Pulmonary artery endothelial cell (primary cell): ENCODE measurements around the gene HDGF. TPM values are rescaled to one million over a fixed set of nuclear protein-coding genes. Genes with fewer than 3 reads are reported as not detected.
"Not testable (repeated sequence)": the region's sequence is repeated elsewhere in the genome, so short reads cannot be mapped to it uniquely, and the experiment has no call there.

ENCODE experiments used
- DNase-seq: peaks from one replicate; pipeline ENCODE4 v3.0.0-alpha.2; 2011; ENCODE audit warnings: low read depth, low spot score
- total RNA-seq: library from RNA; depleted of rRNA; stranded (reverse); fragments of >200 nt; gene quantifications from 2 replicates; pipeline ENCODE4 v1.2.3, GENCODE V29; 2014

HDGF gene
- total RNA-seq, 1 donor from 2014 or later, result 206 TPM

- DNase-seq, result peak; percentile 100
Measured at GRCh38 chr1:156767101-156767878, 15.8 kb upstream of the HDGF start, which contains the start of gene PRCC. Gene PRCC (plus strand): TSS chr1:156767535. CDS start chr1:156767772, 237 bp downstream.

- DNase-seq, result no peak
Measured at GRCh38 chr1:156766298-156767100, 15.0 kb upstream of the HDGF start.

DNA sequence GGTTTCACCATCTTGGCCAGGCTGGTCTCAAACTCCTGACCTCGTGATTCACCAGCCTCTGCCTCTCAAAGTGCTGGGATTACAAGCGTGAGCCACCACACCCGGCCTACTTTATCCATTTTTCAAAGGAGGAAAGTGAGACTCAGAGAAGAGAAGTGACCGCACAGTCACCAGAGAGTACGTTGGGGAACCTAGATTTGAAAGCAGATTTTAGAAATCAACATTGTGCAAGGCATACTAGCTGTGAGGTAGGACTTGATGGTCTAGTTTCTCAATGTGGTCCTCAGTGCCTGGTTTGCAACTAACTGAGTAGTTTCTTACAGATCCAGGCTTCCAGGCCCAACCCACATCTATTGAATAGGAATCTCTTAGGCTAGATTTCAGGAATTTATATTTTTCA is 14.2 kb upstream of the HDGF start:
- DNase-seq, result no peak

- DNase-seq, result not testable (repeated sequence)
Measured at GRCh38 chr1:156765136-156765535, 13.7 kb upstream of the HDGF start.

GRCh38 chr1:156760796-156761104 is 9.3 kb upstream of the HDGF start:
- no peak for DNase-seq

- DNase-seq, result no peak
Measured at GRCh38 chr1:156760092-156760795, 8.8 kb upstream of the HDGF start.

GRCh38 chr1:156757572-156758253 is 6.2 kb upstream of the HDGF start:
- not testable (repeated sequence) for DNase-seq

- DNase-seq, result no peak
Measured at GRCh38 chr1:156756355-156756754, 4.9 kb upstream of the HDGF start.

- no peak for DNase-seq
Measured at GRCh38 chr1:156755527-156755950, 4.1 kb upstream of the HDGF start.

DNA sequence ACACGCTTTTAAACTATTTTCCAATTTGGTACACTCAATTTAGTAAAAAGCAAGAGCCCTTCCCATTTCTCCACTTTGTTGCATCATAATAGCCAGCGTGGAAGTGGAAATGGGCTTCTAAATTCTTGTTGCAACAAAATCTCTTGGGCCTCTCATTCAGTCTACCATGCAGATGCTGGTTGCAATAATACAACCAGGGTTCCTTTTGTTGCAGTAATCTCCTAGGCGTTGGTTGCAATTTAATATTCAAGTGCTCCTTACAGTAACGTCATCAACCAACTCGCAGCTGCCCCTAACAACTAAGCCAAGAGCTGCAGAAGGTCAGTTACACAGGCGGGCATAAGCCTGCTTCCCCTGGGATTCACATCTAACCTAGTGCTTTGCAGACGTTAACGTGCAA is 2.7 kb upstream of the HDGF start:
- DNase-seq, result no peak

DNA sequence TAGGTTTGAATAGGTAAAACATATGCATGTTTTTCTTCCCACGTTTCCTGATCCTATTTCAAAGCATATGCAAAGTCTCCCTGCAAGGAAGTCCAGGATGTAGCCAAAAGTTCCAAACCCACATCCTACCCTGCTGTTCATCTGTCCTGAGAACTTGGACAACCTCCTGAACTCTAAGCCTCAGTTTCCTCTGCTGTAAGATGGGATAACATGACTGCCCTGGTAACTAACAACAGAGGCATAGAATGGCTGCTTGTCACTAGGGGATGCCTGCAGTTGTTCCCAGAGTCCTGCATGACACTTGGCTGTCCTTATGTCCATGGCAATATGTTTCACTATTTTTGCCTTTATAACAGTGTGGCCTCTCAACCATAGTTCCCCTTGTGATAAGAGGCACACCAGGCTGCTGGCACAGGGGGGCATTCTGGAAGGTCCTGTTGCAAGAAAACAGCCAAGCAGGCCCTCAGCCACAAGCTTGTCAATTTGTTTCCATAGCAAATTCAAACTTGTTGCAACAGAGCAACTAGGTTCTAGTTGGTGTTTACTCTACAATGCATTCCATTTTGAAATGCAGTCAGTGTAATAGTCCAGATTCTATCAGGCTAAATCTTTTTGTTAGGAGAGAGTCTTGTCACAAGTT is 1.5 kb upstream of the HDGF start:
- no peak for DNase-seq

GRCh38 chr1:156751757-156752481 is 444 bp upstream of the HDGF start:
- DNase-seq, result peak; percentile 90

GRCh38 chr1:156750711-156751450 is 594 bp downstream of the HDGF start:
- no peak for DNase-seq

DNA sequence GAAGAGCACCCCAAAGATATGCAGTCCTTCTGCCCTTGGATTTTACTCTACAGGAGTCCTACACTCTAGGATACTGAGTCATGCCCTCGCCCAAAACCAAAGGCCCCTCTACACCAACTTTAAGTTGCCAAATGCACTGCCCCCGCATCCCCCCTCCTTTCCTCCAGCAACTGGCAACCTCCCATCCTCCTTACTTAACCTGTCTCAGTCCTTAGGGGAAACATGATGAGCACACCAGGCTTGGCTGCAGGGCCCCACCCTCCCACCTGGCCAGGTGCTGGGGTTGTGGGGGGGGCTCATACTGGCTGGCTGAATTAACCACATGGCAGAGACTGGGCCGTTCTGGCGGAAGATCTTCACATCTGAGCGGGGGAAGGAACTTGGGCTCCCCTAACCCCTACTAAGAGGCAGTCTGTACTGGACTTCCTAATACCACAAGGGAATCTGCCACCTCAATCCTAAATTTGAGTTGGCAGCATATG is 1.2 kb downstream of the HDGF start:
- no peak for DNase-seq

GRCh38 chr1:156749419-156750118 is 1.9 kb downstream of the HDGF start:
- DNase-seq, result no peak

GRCh38 chr1:156748670-156749418 is 2.6 kb downstream of the HDGF start:
- no peak for DNase-seq

GRCh38 chr1:156747742-156748669 is 3.5 kb downstream of the HDGF start:
- DNase-seq, result no peak
